H1 (cell line): Measurements from ENCODE around the gene EPHB1. TPM values are rescaled to one million over a fixed set of nuclear protein-coding genes. Genes with fewer than 3 reads are reported as not detected.

ENCODE experiments used
- CBX8 ChIP-seq: fragments of 300-800, 300-1000 bp; sonication (generic); IDR thresholded peaks from 2 replicates; pipeline ENCODE4 v1.7.1; 2016; ENCODE audit warnings: low read depth, low read length, borderline replicate concordance
- CEBPB ChIP-seq: IDR thresholded peaks from 2 replicates; pipeline ENCODE4 v1.6.1; 2012; ENCODE audit warnings: low read depth, low read length
- SIX5 ChIP-seq: IDR thresholded peaks from 2 replicates; pipeline ENCODE4 v1.6.1; 2011; ENCODE audit warnings: mild to moderate bottlenecking, low read depth, low read length
- polyA plus RNA-seq, 7 experiments: library from polyadenylated mRNA; depleted of rRNA in 3 of 7; stranded (reverse) in 5 of 7; unstranded in 2 of 7; fragments of >200 nt in 5 of 7; fragments of 200-250 nt in 2 of 7; gene quantifications; 1 replicate in 5 of 7; 2 replicates in 1 of 7; 4 replicates in 1 of 7; pipeline versions ENCODE4 v1.2.1 to v1.2.3, GENCODE V29; 2011 to 2013; ENCODE audit warnings: missing spikeins in 2 of 7, mixed read lengths in 2 of 7
- total RNA-seq: library from RNA; stranded (reverse); fragmentation: NEBNext Ultra II Directional; extraction: Animal tissue kit (Norgen Biotek cat#: 25700); gene quantifications from 2 replicates; pipeline ENCODE4 v1.2.1, GENCODE V29; 2021

The EPHB1 gene
- total and polyA plus RNA-seq, 2 of the 8 experiments (the other 6 are each of a cell fraction or from before 2014, with no cell fraction given), result 3.5 to 5.9 TPM

DNA sequence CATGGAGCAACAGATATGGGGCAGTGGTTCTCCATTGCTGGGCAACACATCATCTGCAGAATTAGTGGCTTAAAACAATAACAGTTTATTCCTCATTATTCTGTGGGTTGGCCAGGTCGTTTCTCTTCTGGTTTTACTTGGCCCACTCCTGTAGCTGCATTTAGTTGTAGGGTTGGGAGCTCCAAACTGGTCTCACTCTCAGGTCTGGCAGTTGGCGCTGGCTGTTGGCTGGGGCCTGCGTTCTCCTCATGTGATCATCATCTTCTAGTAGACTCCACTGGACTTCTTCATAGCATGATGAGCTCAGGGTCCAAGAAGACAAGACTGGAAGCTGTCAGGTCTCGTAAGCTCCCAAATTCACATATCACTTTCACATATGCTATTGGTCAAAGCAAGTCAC lies 91.9 kb downstream of the EPHB1 start (continued):
- no peak for TF ChIP-seq CEBPB
- no peak for TF ChIP-seq CBX8
- TF ChIP-seq SIX5, result no peak
